GM23338 (cell line): ENCODE data around the gene SNX21. TPM values are rescaled to one million over a fixed set of nuclear protein-coding genes. Genes with fewer than 3 reads are reported as not detected.

ENCODE experiments used
- ATAC-seq: fragments of 200-7000 bp; cut with Tn5 transposase; 3 replicates; pipeline ENCODE4 v1.9.1; 2020
- DNase-seq: peaks from one replicate; pipeline ENCODE4 v3.0.0-alpha.2; 2015; ENCODE audit warnings: low spot score
- H2AFZ ChIP-seq: fragments of 200-600 bp; sonication (generic); 2 replicates; pipeline ENCODE4 v1.8.0; 2016; ENCODE audit warnings: antibody characterized with exemption, mild to moderate bottlenecking, moderate library complexity
- H3F3A ChIP-seq: fragments of 200-600 bp; sonication (generic); replicated peaks from 2 replicates; pipeline ENCODE4 v1.8.0; 2017; ENCODE audit warnings: antibody characterized with exemption, mixed run types, low read depth
- H3K27ac ChIP-seq: fragments of 200-600 bp; sonication (generic); 2 replicates; pipeline ENCODE4 v1.6.1; 2016; ENCODE audit warnings: low read depth
- H3K27me3 ChIP-seq: fragments of 200-600 bp; sonication (generic); 2 replicates; pipeline ENCODE4 v1.8.0; 2016; ENCODE audit warnings: mild to moderate bottlenecking, mixed run types, moderate library complexity; ENCODE audit not compliant: insufficient read depth
- H3K36me3 ChIP-seq: fragments of 200-600 bp; sonication (generic); 2 replicates; pipeline ENCODE4 v1.8.0; 2016; ENCODE audit warnings: mild to moderate bottlenecking; ENCODE audit not compliant: insufficient read depth
- H3K4me1 ChIP-seq: fragments of 200-600 bp; sonication (generic); 2 replicates; pipeline ENCODE4 v1.8.0; 2016; ENCODE audit warnings: mild to moderate bottlenecking, moderate library complexity; ENCODE audit not compliant: insufficient read depth
- H3K4me2 ChIP-seq: fragments of 200-600 bp; sonication (generic); 2 replicates; pipeline ENCODE4 v1.7.1; 2017; ENCODE audit warnings: mixed run types
- H3K4me3 ChIP-seq: fragments of 200-600 bp; sonication (generic); 2 replicates; pipeline ENCODE4 v1.6.1; 2016; ENCODE audit warnings: mixed run types
- H3K79me2 ChIP-seq: fragments of 200-600 bp; sonication (generic); replicated peaks from 2 replicates; pipeline ENCODE4 v1.8.0; 2017; ENCODE audit warnings: mild to moderate bottlenecking; ENCODE audit not compliant: insufficient read depth
- H3K9me2 ChIP-seq: fragments of 200-600 bp; sonication (generic); 2 replicates; pipeline ENCODE4 v1.8.0; 2017; ENCODE audit not compliant: insufficient read depth
- H4K20me1 ChIP-seq: fragments of 200-600 bp; sonication (generic); replicated peaks from 2 replicates; pipeline ENCODE4 v1.8.0; 2017; ENCODE audit warnings: mild to moderate bottlenecking; ENCODE audit not compliant: insufficient read depth
- H3K27ac Mint-ChIP-seq: 2 replicates; pipeline ENCODE4 v1.8.0; 2020; ENCODE audit warnings: inconsistent platforms, mild to moderate bottlenecking, moderate library complexity, mixed read lengths
- H3K27me3 Mint-ChIP-seq: 3 replicates; pipeline ENCODE4 v1.8.0; 2022; ENCODE audit warnings: low read depth, mild to moderate bottlenecking, moderate library complexity, mixed read lengths, inconsistent platforms; ENCODE audit not compliant: insufficient read depth, poor library complexity
- H3K36me3 Mint-ChIP-seq: 3 replicates; pipeline ENCODE4 v1.8.0; 2021; ENCODE audit warnings: low read depth, mild to moderate bottlenecking, inconsistent platforms, moderate library complexity, mixed read lengths
- H3K4me1 Mint-ChIP-seq: 3 replicates; pipeline ENCODE4 v1.8.0; 2020; ENCODE audit warnings: mild to moderate bottlenecking, inconsistent platforms, mixed read lengths
- H3K4me3 Mint-ChIP-seq: 3 replicates; pipeline ENCODE4 v1.8.0; 2021; ENCODE audit warnings: moderate library complexity, mild to moderate bottlenecking, inconsistent platforms, mixed read lengths
- H3K9me3 Mint-ChIP-seq: 3 replicates; pipeline ENCODE4 v1.8.0; 2020; ENCODE audit warnings: moderate library complexity, mild to moderate bottlenecking, inconsistent platforms, mixed read lengths
- EZH2phosphoT487 ChIP-seq: fragments of 200-600 bp; sonication (generic); IDR thresholded peaks from one replicate; pipeline ENCODE4 v1.8.1; 2018; ENCODE audit warnings: antibody characterized with exemption; ENCODE audit not compliant: unreplicated experiment
- JUNB ChIP-seq: IDR thresholded peaks from one replicate; pipeline ENCODE4 v1.6.1; 2016; ENCODE audit warnings: antibody characterized with exemption; ENCODE audit not compliant: unreplicated experiment
- POLR2AphosphoS5 ChIP-seq: IDR thresholded peaks from 2 replicates; pipeline ENCODE4 v1.6.1; 2016; ENCODE audit warnings: antibody characterized with exemption, low read depth
- ZNF331 ChIP-seq: fragments of 250-450 bp; sonication (Bioruptor Pico); IDR thresholded peaks from 2 replicates; pipeline ENCODE4 v1.5.0; 2020; ENCODE audit warnings: low read depth, mild to moderate bottlenecking, moderate library complexity
- polyA plus RNA-seq: library from polyadenylated mRNA; unstranded; fragments of >200 nt; fragmentation: Nextera tagmentation; extraction: Ambion mirVana; gene quantifications from 2 replicates; pipeline ENCODE4 v1.2.1, GENCODE V29; 2016
- total RNA-seq: library from RNA; depleted of rRNA; stranded (reverse); fragments of >200 nt; shearing (Covaris generic); gene quantifications from 2 replicates; pipeline ENCODE4 v1.2.3, GENCODE V29; 2014
- TF ChIP-seq, protein P1 (sequence below): IDR thresholded peaks from one replicate; pipeline ENCODE4 v1.6.1; 2018; ENCODE audit warnings: antibody characterized with exemption; ENCODE audit not compliant: unreplicated experiment
- TF ChIP-seq, protein P2 (sequence below): fragments of 250-450 bp; sonication (Bioruptor Pico); IDR thresholded peaks from 2 replicates; pipeline ENCODE4 v1.5.0; 2020; ENCODE audit warnings: mild to moderate bottlenecking, moderate library complexity
- TF ChIP-seq, protein P3 (sequence below), 2 experiments: fragments of 200-600 bp in 1 of 2; sonication (generic) in 1 of 2; conservative IDR thresholded peaks; 2 replicates each; pipeline versions ENCODE4 v1.5.1 to v1.6.1; 2016 to 2017; ENCODE audit warnings: antibody characterized with exemption in 2 of 2, low read depth in 2 of 2, mild to moderate bottlenecking in 2 of 2, moderate library complexity in 1 of 2

The SNX21 gene
- total and polyA plus RNA-seq, 2 experiments from 2014 or later = 13.3 to 31.5 TPM

DNA sequence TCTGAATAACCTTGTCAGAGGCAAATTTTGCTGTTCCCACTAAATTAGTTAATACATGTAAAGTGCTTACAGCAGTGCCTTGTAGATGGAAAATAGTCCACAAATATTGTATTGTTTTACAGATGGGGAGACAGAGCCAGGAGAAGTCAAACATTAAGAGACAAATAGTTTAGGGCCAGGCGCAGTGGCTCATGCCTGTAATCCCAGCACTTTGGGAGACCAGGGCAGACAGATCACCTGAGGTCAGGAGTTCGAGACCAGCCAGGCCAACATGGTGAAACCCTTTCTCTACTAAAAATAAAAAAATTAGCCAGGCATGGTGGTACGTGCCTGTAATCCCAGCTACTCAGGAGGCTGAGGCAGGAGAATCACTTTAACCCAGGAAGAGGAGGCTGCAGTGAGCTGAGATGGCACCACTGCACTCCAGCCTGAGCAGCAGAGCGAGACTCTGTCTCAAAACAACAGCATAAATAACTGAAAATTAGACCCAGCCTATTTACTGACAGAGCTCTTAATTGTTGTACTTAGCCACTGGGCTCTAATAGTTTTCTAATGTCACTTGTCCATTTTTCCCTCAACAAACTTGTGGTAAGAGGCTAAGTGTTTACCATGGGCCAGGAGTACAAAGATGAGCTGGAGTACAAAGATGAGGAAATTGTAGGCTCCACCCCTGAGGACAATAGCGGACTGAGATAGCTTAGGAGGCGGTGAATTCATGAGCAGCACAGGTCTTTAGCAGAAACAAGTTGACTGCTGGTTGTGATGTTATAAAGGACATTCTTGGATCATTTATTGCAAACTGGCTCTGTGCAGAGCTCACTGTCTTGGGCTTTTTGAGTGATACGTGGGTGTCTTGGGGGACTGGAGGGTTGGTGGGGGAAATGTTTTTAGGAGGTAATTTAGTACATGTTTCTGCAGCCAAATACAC, 30.2 kb downstream of the SNX21 start:
- peaks cover 2% of the 10 kb centered on the region; the same call in 1 of the 2 replicates for H3K79me2 ChIP-seq
- ATAC-seq (no peak), DNase-seq (no peak)
- no peak overlapping the region for H3K4me3 ChIP-seq
- peaks cover 14% of the 10 kb centered on the region for H3K4me1 ChIP-seq
- H3K27me3 Mint-ChIP-seq = no peaks in the 10 kb centered on the region
- H3K27ac ChIP-seq = no peak overlapping the region
- H2AFZ ChIP-seq = no peak overlapping the region
- no peak overlapping the region for H3K4me2 ChIP-seq
- no peaks in the 10 kb centered on the region for H3K9me2 ChIP-seq
- no peaks in the 10 kb centered on the region for H3K27me3 ChIP-seq
- H3K36me3 Mint-ChIP-seq = peaks cover 3% of the 10 kb centered on the region; the same call in 1 of the 3 replicates
- H3K9me3 Mint-ChIP-seq = no peaks in the 10 kb centered on the region
- H3K4me3 Mint-ChIP-seq = no peak overlapping the region
- no peaks in the 10 kb centered on the region for H4K20me1 ChIP-seq
- H3K27ac Mint-ChIP-seq = no peak overlapping the region
- H3K36me3 ChIP-seq = 0 out of 2 replicates have a peak, but pooled peaks cover 3% of the 10 kb centered on the region
- H3K4me1 Mint-ChIP-seq = peaks cover 13% of the 10 kb centered on the region
- no peak for TF ChIP-seq EZH2phosphoT487
- TF ChIP-seq JUNB = no peak
- TF ChIP-seq ZNF331 (CRISPR knock-in tag) = no peak
- TF ChIP-seq, protein P1, sequence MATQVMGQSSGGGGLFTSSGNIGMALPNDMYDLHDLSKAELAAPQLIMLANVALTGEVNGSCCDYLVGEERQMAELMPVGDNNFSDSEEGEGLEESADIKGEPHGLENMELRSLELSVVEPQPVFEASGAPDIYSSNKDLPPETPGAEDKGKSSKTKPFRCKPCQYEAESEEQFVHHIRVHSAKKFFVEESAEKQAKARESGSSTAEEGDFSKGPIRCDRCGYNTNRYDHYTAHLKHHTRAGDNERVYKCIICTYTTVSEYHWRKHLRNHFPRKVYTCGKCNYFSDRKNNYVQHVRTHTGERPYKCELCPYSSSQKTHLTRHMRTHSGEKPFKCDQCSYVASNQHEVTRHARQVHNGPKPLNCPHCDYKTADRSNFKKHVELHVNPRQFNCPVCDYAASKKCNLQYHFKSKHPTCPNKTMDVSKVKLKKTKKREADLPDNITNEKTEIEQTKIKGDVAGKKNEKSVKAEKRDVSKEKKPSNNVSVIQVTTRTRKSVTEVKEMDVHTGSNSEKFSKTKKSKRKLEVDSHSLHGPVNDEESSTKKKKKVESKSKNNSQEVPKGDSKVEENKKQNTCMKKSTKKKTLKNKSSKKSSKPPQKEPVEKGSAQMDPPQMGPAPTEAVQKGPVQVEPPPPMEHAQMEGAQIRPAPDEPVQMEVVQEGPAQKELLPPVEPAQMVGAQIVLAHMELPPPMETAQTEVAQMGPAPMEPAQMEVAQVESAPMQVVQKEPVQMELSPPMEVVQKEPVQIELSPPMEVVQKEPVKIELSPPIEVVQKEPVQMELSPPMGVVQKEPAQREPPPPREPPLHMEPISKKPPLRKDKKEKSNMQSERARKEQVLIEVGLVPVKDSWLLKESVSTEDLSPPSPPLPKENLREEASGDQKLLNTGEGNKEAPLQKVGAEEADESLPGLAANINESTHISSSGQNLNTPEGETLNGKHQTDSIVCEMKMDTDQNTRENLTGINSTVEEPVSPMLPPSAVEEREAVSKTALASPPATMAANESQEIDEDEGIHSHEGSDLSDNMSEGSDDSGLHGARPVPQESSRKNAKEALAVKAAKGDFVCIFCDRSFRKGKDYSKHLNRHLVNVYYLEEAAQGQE = no peak
- TF ChIP-seq POLR2AphosphoS5 = no peak
- TF ChIP-seq, protein P2, sequence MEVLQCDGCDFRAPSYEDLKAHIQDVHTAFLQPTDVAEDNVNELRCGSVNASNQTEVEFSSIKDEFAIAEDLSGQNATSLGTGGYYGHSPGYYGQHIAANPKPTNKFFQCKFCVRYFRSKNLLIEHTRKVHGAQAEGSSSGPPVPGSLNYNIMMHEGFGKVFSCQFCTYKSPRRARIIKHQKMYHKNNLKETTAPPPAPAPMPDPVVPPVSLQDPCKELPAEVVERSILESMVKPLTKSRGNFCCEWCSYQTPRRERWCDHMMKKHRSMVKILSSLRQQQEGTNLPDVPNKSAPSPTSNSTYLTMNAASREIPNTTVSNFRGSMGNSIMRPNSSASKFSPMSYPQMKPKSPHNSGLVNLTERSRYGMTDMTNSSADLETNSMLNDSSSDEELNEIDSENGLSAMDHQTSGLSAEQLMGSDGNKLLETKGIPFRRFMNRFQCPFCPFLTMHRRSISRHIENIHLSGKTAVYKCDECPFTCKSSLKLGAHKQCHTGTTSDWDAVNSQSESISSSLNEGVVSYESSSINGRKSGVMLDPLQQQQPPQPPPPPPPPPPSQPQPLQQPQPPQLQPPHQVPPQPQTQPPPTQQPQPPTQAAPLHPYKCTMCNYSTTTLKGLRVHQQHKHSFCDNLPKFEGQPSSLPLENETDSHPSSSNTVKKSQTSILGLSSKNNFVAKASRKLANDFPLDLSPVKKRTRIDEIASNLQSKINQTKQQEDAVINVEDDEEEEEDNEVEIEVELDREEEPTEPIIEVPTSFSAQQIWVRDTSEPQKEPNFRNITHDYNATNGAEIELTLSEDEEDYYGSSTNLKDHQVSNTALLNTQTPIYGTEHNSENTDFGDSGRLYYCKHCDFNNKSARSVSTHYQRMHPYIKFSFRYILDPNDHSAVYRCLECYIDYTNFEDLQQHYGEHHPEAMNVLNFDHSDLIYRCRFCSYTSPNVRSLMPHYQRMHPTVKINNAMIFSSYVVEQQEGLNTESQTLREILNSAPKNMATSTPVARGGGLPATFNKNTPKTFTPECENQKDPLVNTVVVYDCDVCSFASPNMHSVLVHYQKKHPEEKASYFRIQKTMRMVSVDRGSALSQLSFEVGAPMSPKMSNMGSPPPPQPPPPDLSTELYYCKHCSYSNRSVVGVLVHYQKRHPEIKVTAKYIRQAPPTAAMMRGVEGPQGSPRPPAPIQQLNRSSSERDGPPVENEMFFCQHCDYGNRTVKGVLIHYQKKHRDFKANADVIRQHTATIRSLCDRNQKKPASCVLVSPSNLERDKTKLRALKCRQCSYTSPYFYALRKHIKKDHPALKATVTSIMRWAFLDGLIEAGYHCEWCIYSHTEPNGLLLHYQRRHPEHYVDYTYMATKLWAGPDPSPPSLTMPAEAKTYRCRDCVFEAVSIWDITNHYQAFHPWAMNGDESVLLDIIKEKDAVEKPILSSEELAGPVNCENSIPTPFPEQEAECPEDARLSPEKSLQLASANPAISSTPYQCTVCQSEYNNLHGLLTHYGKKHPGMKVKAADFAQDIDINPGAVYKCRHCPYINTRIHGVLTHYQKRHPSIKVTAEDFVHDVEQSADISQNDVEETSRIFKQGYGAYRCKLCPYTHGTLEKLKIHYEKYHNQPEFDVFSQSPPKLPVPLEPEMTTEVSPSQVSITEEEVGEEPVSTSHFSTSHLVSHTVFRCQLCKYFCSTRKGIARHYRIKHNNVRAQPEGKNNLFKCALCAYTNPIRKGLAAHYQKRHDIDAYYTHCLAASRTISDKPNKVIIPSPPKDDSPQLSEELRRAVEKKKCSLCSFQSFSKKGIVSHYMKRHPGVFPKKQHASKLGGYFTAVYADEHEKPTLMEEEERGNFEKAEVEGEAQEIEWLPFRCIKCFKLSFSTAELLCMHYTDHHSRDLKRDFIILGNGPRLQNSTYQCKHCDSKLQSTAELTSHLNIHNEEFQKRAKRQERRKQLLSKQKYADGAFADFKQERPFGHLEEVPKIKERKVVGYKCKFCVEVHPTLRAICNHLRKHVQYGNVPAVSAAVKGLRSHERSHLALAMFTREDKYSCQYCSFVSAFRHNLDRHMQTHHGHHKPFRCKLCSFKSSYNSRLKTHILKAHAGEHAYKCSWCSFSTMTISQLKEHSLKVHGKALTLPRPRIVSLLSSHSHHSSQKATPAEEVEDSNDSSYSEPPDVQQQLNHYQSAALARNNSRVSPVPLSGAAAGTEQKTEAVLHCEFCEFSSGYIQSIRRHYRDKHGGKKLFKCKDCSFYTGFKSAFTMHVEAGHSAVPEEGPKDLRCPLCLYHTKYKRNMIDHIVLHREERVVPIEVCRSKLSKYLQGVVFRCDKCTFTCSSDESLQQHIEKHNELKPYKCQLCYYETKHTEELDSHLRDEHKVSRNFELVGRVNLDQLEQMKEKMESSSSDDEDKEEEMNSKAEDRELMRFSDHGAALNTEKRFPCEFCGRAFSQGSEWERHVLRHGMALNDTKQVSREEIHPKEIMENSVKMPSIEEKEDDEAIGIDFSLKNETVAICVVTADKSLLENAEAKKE (CRISPR knock-in tag) = no peak
- TF ChIP-seq, protein P3, sequence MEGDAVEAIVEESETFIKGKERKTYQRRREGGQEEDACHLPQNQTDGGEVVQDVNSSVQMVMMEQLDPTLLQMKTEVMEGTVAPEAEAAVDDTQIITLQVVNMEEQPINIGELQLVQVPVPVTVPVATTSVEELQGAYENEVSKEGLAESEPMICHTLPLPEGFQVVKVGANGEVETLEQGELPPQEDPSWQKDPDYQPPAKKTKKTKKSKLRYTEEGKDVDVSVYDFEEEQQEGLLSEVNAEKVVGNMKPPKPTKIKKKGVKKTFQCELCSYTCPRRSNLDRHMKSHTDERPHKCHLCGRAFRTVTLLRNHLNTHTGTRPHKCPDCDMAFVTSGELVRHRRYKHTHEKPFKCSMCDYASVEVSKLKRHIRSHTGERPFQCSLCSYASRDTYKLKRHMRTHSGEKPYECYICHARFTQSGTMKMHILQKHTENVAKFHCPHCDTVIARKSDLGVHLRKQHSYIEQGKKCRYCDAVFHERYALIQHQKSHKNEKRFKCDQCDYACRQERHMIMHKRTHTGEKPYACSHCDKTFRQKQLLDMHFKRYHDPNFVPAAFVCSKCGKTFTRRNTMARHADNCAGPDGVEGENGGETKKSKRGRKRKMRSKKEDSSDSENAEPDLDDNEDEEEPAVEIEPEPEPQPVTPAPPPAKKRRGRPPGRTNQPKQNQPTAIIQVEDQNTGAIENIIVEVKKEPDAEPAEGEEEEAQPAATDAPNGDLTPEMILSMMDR (conservative IDR thresholded peaks at IDR 0.05; ENCODE audit: low read depth in 2 of 2) = no peak
- H3F3A ChIP-seq = 0 out of 2 replicates have a peak, but pooled peaks cover 6% of the 10 kb centered on the region
